Liver (tissue), 3 donors: Measurements from ENCODE around the gene TM4SF5.
A peak's percentile ranks its signal among the peaks of the same experiment; 100 is the strongest.

ENCODE experiments used
- CTCF ChIP-seq: fragments of 150-350 bp; IDR thresholded peaks from 2 replicates; pipeline ENCODE4 v1.5.1; 2017; ENCODE audit warnings: improper control_type of control experiment, low read depth, low read length; ENCODE audit not compliant: missing input control
- MAX ChIP-seq: IDR thresholded peaks from 2 replicates; pipeline ENCODE4 v1.6.1; 2016; ENCODE audit warnings: antibody characterized with exemption
- RAD21 ChIP-seq, 2 donors: IDR thresholded peaks; 2 replicates each; pipeline ENCODE4 v1.6.1; 2016; ENCODE audit warnings: antibody characterized with exemption in 2 of 2, mild to moderate bottlenecking in 2 of 2
- REST ChIP-seq: IDR thresholded peaks from 2 replicates; pipeline ENCODE4 v1.6.1; 2016; ENCODE audit warnings: antibody characterized with exemption, mild to moderate bottlenecking
- ZBTB33 ChIP-seq: IDR thresholded peaks from 2 replicates; pipeline ENCODE4 v1.6.1; 2016; ENCODE audit warnings: antibody characterized with exemption
- donor health status: healthy.
- donor health status: healthy.

- TF ChIP-seq REST (peak; percentile 62), MAX (peak; percentile 77), CTCF (no peak), ZBTB33 (peak; percentile 77), RAD21 (IDR thresholded peaks at IDR 0.05) (peak; percentile 20 to 47)
These were observed 11.9 kb upstream of the TM4SF5 start for GRCh38 chr17:4759776-4760236.
